ENCODE measurements around the gene CENPP. TPM values are rescaled to one million over a fixed set of nuclear protein-coding genes. Genes with fewer than 3 reads are reported as not detected.

CENPP gene
- total and polyA plus RNA-seq, 4 donors: 0.62 to 8.7 (median 1.3) TPM

DNA sequence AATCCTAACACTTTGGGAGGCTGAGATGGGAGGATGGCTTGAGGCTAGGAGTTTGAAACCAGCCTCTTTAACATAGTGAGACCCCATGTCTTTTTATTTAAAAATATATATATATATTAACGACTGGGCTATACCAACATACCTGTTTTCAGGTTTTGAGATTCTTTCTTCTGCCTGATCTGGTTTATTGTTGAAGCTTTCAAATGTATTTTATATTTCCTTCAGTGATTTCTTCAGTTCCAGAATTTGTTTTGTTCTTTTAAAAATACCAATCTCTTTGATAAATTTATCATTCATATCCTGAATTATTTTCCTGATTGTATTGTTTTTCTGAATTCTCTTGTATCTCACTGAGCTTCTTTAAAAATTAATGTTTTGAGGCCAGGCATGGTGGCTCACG is 47.4 kb downstream of the CENPP start:
- no peak for DNase-seq (ENCODE audit: low spot score)
- Histone ChIP-seq H3K9ac (ENCODE audit: low read depth in 1 of 2, low read length in 2 of 2) (no peak overlapping the region), H3K27me3 (ENCODE audit: control insufficient read depth in 4 of 4, insufficient read depth in 4 of 4, low read length in 3 of 4) (no peaks in the 10 kb centered on the region), H3K4me1 (ENCODE audit: control insufficient read depth in 4 of 4, insufficient read depth in 4 of 4, low read length in 3 of 4) (no peaks in the 10 kb centered on the region), H3K4me3 (ENCODE audit: low read depth in 1 of 3, low read length in 3 of 3) (no peak overlapping the region), H3K36me3 (ENCODE audit: control insufficient read depth in 4 of 4, insufficient read depth in 3 of 4, low read depth in 1 of 4, low read length in 3 of 4) (no peaks in the 10 kb centered on the region), H3K27ac (ENCODE audit: low read depth in 1 of 2, low read length in 2 of 2) (no peak overlapping the region), H3K9me3 (ENCODE audit: control insufficient read depth in 4 of 4, low read length in 3 of 4) (peaks cover 0 to 1% (median 0%) of the 10 kb centered on the region in 4 donors)
- no peak for TF ChIP-seq SP1 (IDR thresholded peaks at IDR 0.05)
- TF ChIP-seq RXRA (IDR thresholded peaks at IDR 0.05): no peak
- no peak for TF ChIP-seq HNF4A (conservative IDR thresholded peaks at IDR 0.05)
- TF ChIP-seq, protein P1, sequence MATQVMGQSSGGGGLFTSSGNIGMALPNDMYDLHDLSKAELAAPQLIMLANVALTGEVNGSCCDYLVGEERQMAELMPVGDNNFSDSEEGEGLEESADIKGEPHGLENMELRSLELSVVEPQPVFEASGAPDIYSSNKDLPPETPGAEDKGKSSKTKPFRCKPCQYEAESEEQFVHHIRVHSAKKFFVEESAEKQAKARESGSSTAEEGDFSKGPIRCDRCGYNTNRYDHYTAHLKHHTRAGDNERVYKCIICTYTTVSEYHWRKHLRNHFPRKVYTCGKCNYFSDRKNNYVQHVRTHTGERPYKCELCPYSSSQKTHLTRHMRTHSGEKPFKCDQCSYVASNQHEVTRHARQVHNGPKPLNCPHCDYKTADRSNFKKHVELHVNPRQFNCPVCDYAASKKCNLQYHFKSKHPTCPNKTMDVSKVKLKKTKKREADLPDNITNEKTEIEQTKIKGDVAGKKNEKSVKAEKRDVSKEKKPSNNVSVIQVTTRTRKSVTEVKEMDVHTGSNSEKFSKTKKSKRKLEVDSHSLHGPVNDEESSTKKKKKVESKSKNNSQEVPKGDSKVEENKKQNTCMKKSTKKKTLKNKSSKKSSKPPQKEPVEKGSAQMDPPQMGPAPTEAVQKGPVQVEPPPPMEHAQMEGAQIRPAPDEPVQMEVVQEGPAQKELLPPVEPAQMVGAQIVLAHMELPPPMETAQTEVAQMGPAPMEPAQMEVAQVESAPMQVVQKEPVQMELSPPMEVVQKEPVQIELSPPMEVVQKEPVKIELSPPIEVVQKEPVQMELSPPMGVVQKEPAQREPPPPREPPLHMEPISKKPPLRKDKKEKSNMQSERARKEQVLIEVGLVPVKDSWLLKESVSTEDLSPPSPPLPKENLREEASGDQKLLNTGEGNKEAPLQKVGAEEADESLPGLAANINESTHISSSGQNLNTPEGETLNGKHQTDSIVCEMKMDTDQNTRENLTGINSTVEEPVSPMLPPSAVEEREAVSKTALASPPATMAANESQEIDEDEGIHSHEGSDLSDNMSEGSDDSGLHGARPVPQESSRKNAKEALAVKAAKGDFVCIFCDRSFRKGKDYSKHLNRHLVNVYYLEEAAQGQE (IDR thresholded peaks at IDR 0.05): no peak
- no peak for TF ChIP-seq JUND (IDR thresholded peaks at IDR 0.05)
- TF ChIP-seq GABPA (IDR thresholded peaks at IDR 0.05 in 1 of 2, conservative IDR thresholded peaks at IDR 0.05 in 1 of 2): no peak
- TF ChIP-seq, protein P2, sequence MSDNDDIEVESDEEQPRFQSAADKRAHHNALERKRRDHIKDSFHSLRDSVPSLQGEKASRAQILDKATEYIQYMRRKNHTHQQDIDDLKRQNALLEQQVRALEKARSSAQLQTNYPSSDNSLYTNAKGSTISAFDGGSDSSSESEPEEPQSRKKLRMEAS (IDR thresholded peaks at IDR 0.05): no peak
- no peak for TF ChIP-seq YY1 (IDR thresholded peaks at IDR 0.05)
- no peak for TF ChIP-seq FOXA1 (IDR thresholded peaks at IDR 0.05)
- TF ChIP-seq RAD21 (IDR thresholded peaks at IDR 0.05): no peak
- TF ChIP-seq EGR1 (IDR thresholded peaks at IDR 0.05; ENCODE audit: low read depth in 2 of 2): no peak
- no peak for TF ChIP-seq NR2F2 (IDR thresholded peaks at IDR 0.05)
- WGBS: 98% methylated on average over 2 of the region's 2 CpGs

DNA sequence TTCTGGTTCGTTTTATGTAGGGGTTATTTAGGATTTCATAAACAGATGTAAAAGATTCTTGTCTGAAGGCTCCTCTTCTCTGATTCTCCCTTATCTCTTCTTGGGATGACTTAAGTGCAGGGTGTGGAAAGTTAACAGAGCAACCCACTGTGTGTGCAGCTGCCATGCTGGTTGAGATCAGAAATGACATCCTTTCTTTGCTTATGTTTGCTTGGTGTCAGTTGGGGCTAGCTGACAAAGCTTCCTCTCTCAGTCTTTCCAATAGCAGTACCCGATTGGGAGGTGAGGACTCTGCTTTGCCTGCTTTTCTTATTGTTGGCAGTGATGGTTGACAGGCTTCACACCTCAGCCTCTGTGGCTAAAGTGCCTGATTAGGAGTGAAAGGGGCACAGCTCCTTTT is 52.1 kb downstream of the CENPP start:
- H3K36me3 ChIP-seq (ENCODE audit: control insufficient read depth in 4 of 4, insufficient read depth in 3 of 4, low read depth in 1 of 4, low read length in 3 of 4): no peaks in the 10 kb centered on the region
- H3K27me3 ChIP-seq (ENCODE audit: control insufficient read depth in 4 of 4, insufficient read depth in 4 of 4, low read length in 3 of 4): no peaks in the 10 kb centered on the region
- H3K9ac ChIP-seq (ENCODE audit: low read depth in 1 of 2, low read length in 2 of 2): no peak overlapping the region
- TF ChIP-seq GABPA (IDR thresholded peaks at IDR 0.05 in 1 of 2, conservative IDR thresholded peaks at IDR 0.05 in 1 of 2) (no peak), HNF4G (IDR thresholded peaks at IDR 0.05) (no peak), FOXA2 (IDR thresholded peaks at IDR 0.05) (no peak), YY1 (IDR thresholded peaks at IDR 0.05) (no peak), SP1 (IDR thresholded peaks at IDR 0.05) (no peak), JUND (IDR thresholded peaks at IDR 0.05) (no peak), FOXA1 (IDR thresholded peaks at IDR 0.05) (no peak), HNF4A (conservative IDR thresholded peaks at IDR 0.05) (no peak), NR2F2 (IDR thresholded peaks at IDR 0.05) (no peak), RXRA (IDR thresholded peaks at IDR 0.05) (no peak), EGR1 (IDR thresholded peaks at IDR 0.05; ENCODE audit: low read depth in 2 of 2) (no peak)
- TF ChIP-seq, protein P2 (IDR thresholded peaks at IDR 0.05): no peak
- TF ChIP-seq, protein P3, sequence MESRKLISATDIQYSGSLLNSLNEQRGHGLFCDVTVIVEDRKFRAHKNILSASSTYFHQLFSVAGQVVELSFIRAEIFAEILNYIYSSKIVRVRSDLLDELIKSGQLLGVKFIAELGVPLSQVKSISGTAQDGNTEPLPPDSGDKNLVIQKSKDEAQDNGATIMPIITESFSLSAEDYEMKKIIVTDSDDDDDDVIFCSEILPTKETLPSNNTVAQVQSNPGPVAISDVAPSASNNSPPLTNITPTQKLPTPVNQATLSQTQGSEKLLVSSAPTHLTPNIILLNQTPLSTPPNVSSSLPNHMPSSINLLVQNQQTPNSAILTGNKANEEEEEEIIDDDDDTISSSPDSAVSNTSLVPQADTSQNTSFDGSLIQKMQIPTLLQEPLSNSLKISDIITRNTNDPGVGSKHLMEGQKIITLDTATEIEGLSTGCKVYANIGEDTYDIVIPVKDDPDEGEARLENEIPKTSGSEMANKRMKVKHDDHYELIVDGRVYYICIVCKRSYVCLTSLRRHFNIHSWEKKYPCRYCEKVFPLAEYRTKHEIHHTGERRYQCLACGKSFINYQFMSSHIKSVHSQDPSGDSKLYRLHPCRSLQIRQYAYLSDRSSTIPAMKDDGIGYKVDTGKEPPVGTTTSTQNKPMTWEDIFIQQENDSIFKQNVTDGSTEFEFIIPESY (IDR thresholded peaks at IDR 0.05): no peak
- TF ChIP-seq, protein P4, sequence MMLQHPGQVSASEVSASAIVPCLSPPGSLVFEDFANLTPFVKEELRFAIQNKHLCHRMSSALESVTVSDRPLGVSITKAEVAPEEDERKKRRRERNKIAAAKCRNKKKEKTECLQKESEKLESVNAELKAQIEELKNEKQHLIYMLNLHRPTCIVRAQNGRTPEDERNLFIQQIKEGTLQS (IDR thresholded peaks at IDR 0.05): no peak
- no peaks in the 10 kb centered on the region for H3K4me1 ChIP-seq (ENCODE audit: control insufficient read depth in 4 of 4, insufficient read depth in 4 of 4, low read length in 3 of 4)
- WGBS: 86% methylated on average over 2 of the region's 2 CpGs
- peaks cover 0 to 1% (median 0%) of the 10 kb centered on the region in 4 donors for H3K9me3 ChIP-seq (ENCODE audit: control insufficient read depth in 4 of 4, low read length in 3 of 4)
- H3K4me3 ChIP-seq (ENCODE audit: low read depth in 1 of 3, low read length in 3 of 3): no peak overlapping the region
- no peak for DNase-seq (ENCODE audit: low spot score)
- no peak overlapping the region for H3K27ac ChIP-seq (ENCODE audit: low read depth in 1 of 2, low read length in 2 of 2)
